ENCODE measurements around the gene C19orf47.

DNA sequence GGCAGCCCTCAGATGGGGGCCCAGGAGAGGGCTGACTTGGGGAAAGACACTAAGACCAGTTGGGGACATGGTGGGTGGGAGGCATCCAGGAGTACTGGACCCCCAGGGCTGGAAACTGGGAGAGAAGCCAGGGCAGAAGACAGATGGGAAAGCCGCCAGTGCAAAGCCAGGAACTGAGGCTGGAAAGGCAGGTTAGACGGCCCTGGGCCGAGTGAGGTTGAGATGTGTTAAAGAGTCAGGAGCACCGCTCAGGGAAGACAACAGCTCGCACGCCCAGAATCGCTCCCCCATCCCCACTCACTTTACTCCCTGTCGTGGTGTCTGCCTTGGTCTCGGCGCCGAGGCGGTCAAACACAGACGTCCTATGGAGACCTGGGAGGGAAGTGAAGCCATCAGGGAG is 24.5 kb downstream of the C19orf47 start:
- TF ChIP-seq, protein P1, sequence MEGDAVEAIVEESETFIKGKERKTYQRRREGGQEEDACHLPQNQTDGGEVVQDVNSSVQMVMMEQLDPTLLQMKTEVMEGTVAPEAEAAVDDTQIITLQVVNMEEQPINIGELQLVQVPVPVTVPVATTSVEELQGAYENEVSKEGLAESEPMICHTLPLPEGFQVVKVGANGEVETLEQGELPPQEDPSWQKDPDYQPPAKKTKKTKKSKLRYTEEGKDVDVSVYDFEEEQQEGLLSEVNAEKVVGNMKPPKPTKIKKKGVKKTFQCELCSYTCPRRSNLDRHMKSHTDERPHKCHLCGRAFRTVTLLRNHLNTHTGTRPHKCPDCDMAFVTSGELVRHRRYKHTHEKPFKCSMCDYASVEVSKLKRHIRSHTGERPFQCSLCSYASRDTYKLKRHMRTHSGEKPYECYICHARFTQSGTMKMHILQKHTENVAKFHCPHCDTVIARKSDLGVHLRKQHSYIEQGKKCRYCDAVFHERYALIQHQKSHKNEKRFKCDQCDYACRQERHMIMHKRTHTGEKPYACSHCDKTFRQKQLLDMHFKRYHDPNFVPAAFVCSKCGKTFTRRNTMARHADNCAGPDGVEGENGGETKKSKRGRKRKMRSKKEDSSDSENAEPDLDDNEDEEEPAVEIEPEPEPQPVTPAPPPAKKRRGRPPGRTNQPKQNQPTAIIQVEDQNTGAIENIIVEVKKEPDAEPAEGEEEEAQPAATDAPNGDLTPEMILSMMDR (IDR thresholded peaks at IDR 0.05) = no peak
- TF ChIP-seq POLR2A (IDR thresholded peaks at IDR 0.05) = no peak
